HEK293 (cell line): ENCODE results near the gene CLCN1.

ENCODE experiments used
- CTCF ChIA-PET: fragments of 350-600 bp; formaldehyde crosslinking; extraction: SDS; loops from one replicate; lab custom pipeline; 2021; ENCODE audit warnings: antibody characterized with exemption; lab: Yijun Ruan, JAX
- POLR2A ChIA-PET: fragments of 300-600 bp; formaldehyde crosslinking; extraction: SDS; loops from one replicate; lab custom pipeline; 2020; ENCODE audit warnings: antibody characterized with exemption, inconsistent platforms; lab: Yijun Ruan, JAX
- H3K27ac ChIP-seq: fragments of 200-500 bp; sonication (Bioruptor generic); 2 replicates; pipeline ENCODE4 v1.5.1; 2014; ENCODE audit warnings: low read depth, low read length, control low read depth, inconsistent platforms; ENCODE audit errors: extremely low read depth
- H3K36me3 ChIP-seq, 2 experiments: fragments of 200-500 bp in 1 of 2; sonication (Bioruptor generic) in 1 of 2; 1 replicate in 1 of 2; 2 replicates in 1 of 2; pipeline ENCODE4 v1.5.1; 2014 to 2017; ENCODE audit warnings: inconsistent platforms in 2 of 2, low read length in 2 of 2; ENCODE audit not compliant: control insufficient read depth in 2 of 2, insufficient read depth in 1 of 2
- H3K4me1 ChIP-seq: fragments of 200-500 bp; sonication (Bioruptor generic); 2 replicates; pipeline ENCODE4 v1.5.1; 2014; ENCODE audit warnings: mild to moderate bottlenecking, low read length, inconsistent platforms; ENCODE audit not compliant: control insufficient read depth, insufficient read depth
- H3K4me3 ChIP-seq: 2 replicates; pipeline ENCODE4 v1.5.1; 2011; ENCODE audit warnings: low read depth, mild to moderate bottlenecking, control low read depth, low read length, moderate library complexity
- H3K9me3 ChIP-seq: fragments of 200-500 bp; sonication (Bioruptor generic); 2 replicates; pipeline ENCODE4 v1.5.1; 2014; ENCODE audit warnings: low read depth, low read length, inconsistent platforms; ENCODE audit not compliant: control insufficient read depth, insufficient read depth
- HOXA7 ChIP-seq: sonication (generic); formaldehyde crosslinking; IDR thresholded peaks from 2 replicates; pipeline ENCODE4 v1.8.1; 2022; ENCODE audit warnings: missing genetic modification reagents, borderline replicate concordance
- KLF17 ChIP-seq: fragments of 450-650 bp; formaldehyde crosslinking; IDR thresholded peaks from 2 replicates; pipeline ENCODE4 v1.5.1; 2016; ENCODE audit warnings: missing biosample characterization, missing genetic modification characterization
- KLF7 ChIP-seq: fragments of 450-650 bp; formaldehyde crosslinking; IDR thresholded peaks from 2 replicates; pipeline ENCODE4 v1.5.1; 2016; ENCODE audit warnings: missing biosample characterization, missing genetic modification characterization, borderline replicate concordance
- OSR2 ChIP-seq: fragments of 450-650 bp; formaldehyde crosslinking; IDR thresholded peaks from 2 replicates; pipeline ENCODE4 v1.5.1; 2016; ENCODE audit warnings: missing biosample characterization, missing genetic modification characterization
- PRDM1 ChIP-seq: fragments of 450-650 bp; formaldehyde crosslinking; IDR thresholded peaks from 2 replicates; pipeline ENCODE4; 2016; ENCODE audit warnings: missing biosample characterization, missing genetic modification characterization
- SALL2 ChIP-seq: fragments of 450-650 bp; formaldehyde crosslinking; IDR thresholded peaks from 2 replicates; pipeline ENCODE4 v1.5.0; 2017; ENCODE audit warnings: missing biosample characterization, mild to moderate bottlenecking, missing genetic modification characterization, borderline replicate concordance
- SCRT1 ChIP-seq: fragments of 450-650 bp; formaldehyde crosslinking; IDR thresholded peaks from 2 replicates; pipeline ENCODE4 v1.5.1; 2016; ENCODE audit warnings: missing biosample characterization, missing genetic modification characterization, borderline replicate concordance
- TCF7L2 ChIP-seq: IDR thresholded peaks from 2 replicates; pipeline ENCODE4 v1.6.1; 2011; ENCODE audit warnings: low read depth, mild to moderate bottlenecking, inconsistent platforms, low read length, moderate library complexity, borderline replicate concordance
- ZFHX2 ChIP-seq: fragments of 450-650 bp; formaldehyde crosslinking; conservative IDR thresholded peaks from 2 replicates; pipeline ENCODE4 v1.5.1; 2016; ENCODE audit warnings: missing biosample characterization, missing genetic modification characterization
- ZNF366 ChIP-seq: fragments of 450-650 bp; formaldehyde crosslinking; conservative IDR thresholded peaks from 2 replicates; pipeline ENCODE4 v1.5.1; 2016; ENCODE audit warnings: missing biosample characterization, missing genetic modification characterization
- ZNF677 ChIP-seq: fragments of 450-650 bp; IDR thresholded peaks from 2 replicates; pipeline ENCODE4 v1.5.0; 2018; ENCODE audit warnings: missing biosample characterization, mild to moderate bottlenecking, missing genetic modification characterization, moderate library complexity
- ZSCAN4 ChIP-seq: fragments of 450-650 bp; formaldehyde crosslinking; IDR thresholded peaks from 2 replicates; pipeline ENCODE4 v1.5.1; 2017; ENCODE audit warnings: missing biosample characterization, missing genetic modification characterization
- TF ChIP-seq, protein P1 (sequence below): fragments of 450-650 bp; formaldehyde crosslinking; conservative IDR thresholded peaks from 2 replicates; pipeline ENCODE4 v1.5.1; 2016; ENCODE audit warnings: low read depth, missing biosample characterization, missing genetic modification characterization

The CLCN1 gene

GRCh38 chr7:143354965-143355364, 39.1 kb downstream of the CLCN1 start (continued):
- no peak for TF ChIP-seq ZNF677
- TF ChIP-seq SCRT1 (tag by site-specific recombination), result no peak
- TF ChIP-seq ZSCAN4 (tag by site-specific recombination), result no peak

DNA sequence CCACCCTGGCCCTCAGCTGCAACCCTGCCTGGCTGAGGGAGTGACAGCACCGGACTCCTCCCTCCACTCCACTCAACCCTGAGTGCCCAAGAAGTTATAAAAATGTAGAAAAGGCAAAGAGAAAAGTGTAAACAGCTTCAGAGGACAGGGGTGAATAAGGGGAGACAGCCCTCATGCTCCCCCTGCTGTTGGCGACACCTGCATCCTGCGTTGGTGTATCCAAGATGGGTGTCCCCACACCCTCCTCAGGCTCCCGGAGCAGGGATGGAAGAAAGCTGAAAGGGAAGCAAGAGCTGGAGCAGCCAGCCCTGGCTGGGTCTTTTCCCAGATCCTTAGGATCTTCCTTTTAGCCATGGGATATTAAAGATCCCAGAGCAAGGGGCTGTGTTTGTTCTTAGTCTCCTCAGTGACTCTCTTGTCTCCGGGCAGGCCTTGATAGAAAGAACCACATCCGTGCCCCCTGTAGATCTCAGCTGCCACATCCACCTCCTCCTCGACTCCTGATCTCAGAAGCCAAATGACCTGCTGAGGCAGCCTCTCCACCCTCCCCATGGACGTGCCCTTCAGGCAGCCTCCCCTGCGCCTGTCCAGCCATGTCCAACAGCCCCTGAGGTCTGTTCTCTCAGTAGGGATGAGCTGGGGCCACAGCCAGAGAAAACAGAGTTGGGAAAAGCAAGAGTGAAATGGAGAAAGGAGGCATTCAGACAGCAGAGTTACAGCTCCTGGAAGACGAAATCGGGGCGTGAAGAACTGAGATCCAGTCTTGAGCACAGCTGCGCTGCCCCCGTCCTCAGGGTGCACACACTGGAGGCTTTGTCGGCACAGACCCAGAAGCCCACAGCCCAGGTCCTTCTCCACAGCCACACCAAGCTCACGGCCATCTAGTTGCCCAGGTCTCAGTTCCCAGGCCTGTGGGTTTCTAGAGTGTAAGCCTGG, 39.8 kb downstream of the CLCN1 start:
- ChIA-PET CTCF (interaction anchor here (0.6 to 2.0 kb wide), 5 partner anchors 10 to 624 kb away, joined by 3 to 8 read pairs (median 4); no protein-coding TSS in a partner anchor), POLR2A (interaction anchor here (0.7 kb wide), 1 partner anchor 38 kb away, joined by 3 read pairs; no protein-coding TSS in a partner anchor)
- no peak overlapping the region for H3K4me3 ChIP-seq
- no peaks in the 10 kb centered on the region for H3K4me1 ChIP-seq
- H3K36me3 ChIP-seq, result peaks cover 0 to 32% of the 10 kb centered on the region in 2 experiments; a peak in 1 of 3 replicates
- no peak for TF ChIP-seq TCF7L2
- TF ChIP-seq, protein P1, sequence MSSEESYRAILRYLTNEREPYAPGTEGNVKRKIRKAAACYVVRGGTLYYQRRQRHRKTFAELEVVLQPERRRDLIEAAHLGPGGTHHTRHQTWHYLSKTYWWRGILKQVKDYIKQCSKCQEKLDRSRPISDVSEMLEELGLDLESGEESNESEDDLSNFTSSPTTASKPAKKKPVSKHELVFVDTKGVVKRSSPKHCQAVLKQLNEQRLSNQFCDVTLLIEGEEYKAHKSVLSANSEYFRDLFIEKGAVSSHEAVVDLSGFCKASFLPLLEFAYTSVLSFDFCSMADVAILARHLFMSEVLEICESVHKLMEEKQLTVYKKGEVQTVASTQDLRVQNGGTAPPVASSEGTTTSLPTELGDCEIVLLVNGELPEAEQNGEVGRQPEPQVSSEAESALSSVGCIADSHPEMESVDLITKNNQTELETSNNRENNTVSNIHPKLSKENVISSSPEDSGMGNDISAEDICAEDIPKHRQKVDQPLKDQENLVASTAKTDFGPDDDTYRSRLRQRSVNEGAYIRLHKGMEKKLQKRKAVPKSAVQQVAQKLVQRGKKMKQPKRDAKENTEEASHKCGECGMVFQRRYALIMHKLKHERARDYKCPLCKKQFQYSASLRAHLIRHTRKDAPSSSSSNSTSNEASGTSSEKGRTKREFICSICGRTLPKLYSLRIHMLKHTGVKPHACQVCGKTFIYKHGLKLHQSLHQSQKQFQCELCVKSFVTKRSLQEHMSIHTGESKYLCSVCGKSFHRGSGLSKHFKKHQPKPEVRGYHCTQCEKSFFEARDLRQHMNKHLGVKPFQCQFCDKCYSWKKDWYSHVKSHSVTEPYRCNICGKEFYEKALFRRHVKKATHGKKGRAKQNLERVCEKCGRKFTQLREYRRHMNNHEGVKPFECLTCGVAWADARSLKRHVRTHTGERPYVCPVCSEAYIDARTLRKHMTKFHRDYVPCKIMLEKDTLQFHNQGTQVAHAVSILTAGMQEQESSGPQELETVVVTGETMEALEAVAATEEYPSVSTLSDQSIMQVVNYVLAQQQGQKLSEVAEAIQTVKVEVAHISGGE (tag by site-specific recombination), result 0 out of 2 replicates have a peak, but pooled peaks have one; percentile 25
- no peaks in the 10 kb centered on the region for H3K9me3 ChIP-seq
- no peak overlapping the region for H3K27ac ChIP-seq

DNA sequence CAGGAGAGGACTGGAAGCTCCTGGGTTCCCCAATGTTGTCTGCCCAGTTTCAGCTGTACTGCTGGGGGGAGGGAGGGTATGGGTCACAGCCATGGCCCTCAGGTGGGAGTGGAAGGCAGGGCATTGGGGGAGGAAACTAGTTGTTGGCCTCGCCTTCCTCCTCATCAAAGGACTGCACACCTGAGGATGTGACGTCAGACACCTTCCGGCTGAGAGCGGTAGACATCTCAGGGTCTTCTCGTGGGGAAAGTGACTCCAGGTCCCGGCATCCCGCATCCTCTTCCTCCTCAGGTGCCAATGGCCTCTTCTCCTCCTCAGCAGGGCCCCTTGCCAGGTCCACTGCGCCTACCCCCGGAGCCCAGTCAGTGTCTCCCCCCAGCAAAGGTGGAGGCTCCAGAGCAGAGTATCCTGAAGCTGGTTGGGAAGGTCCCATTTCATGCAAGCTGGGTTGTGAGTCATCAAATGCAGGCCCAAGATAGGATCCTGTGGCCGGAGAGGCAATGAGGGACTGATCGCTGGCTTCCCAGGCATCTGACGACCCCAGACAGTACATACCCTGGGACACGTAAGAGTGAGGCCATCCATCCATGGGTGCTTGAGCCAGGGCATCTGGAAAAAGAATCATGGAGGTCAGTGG, 40.6 kb downstream of the CLCN1 start:
- CTCF ChIA-PET, result interaction anchor here (0.6 to 2.0 kb wide), 4 partner anchors 11 to 54 kb away, joined by 3 to 8 read pairs (median 4); no protein-coding TSS in a partner anchor
- Histone ChIP-seq H3K9me3 (no peaks in the 10 kb centered on the region), H3K4me3 (no peak overlapping the region), H3K36me3 (peaks cover 0 to 32% of the 10 kb centered on the region in 2 experiments; a peak in 1 of 3 replicates), H3K4me1 (no peaks in the 10 kb centered on the region), H3K27ac (no peak overlapping the region)
- TF ChIP-seq KLF17 (tag by site-specific recombination) (no peak), KLF7 (no peak), ZFHX2 (no peak), ZNF366 (no peak), OSR2 (no peak), PRDM1 (no peak), HOXA7 (no peak), SALL2 (tag by site-specific recombination) (no peak)
- POLR2A ChIA-PET, result no interaction called here
